ENCODE results near the gene PFKP.

DNA sequence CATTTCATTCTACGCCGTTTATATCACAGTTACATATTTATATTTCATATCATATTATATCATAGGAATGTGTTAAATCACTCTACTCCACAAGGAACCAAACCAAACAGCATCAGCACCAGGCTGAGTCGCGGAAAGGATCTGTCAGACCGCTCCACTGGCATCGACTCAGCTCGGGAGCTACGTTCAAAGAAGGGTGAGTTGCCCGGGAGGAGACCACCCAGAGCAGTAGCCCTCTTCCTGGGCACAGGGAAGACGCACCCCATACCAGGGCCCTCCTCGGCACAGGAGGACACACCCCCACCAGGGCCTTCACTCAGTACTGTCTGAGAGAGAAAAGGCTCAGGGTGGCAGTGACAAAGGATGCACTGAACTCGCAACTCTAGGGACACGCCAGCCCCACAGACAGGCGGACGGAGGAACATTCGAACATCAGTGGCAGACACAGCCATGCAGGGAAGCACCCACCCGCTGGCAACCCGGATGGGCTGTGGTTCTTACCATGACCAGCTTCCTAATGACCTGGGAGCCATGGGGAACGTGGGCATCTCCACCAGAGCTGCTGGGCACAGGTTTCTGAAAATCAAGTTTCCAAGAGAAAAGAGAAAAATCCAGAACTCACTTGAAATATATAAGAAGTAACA lies 76.6 kb downstream of the PFKP start:
- TF ChIP-seq, protein P1, sequence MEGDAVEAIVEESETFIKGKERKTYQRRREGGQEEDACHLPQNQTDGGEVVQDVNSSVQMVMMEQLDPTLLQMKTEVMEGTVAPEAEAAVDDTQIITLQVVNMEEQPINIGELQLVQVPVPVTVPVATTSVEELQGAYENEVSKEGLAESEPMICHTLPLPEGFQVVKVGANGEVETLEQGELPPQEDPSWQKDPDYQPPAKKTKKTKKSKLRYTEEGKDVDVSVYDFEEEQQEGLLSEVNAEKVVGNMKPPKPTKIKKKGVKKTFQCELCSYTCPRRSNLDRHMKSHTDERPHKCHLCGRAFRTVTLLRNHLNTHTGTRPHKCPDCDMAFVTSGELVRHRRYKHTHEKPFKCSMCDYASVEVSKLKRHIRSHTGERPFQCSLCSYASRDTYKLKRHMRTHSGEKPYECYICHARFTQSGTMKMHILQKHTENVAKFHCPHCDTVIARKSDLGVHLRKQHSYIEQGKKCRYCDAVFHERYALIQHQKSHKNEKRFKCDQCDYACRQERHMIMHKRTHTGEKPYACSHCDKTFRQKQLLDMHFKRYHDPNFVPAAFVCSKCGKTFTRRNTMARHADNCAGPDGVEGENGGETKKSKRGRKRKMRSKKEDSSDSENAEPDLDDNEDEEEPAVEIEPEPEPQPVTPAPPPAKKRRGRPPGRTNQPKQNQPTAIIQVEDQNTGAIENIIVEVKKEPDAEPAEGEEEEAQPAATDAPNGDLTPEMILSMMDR (IDR thresholded peaks at IDR 0.05; ENCODE audit: insufficient read depth, low read length, poor library complexity, severe bottlenecking) = no peak
- no peak for TF ChIP-seq EZH2phosphoT487 (conservative IDR thresholded peaks at IDR 0.05; ENCODE audit: low read length)

All from SU-DHL-6 (cell line).